Left ventricle myocardium inferior (tissue), 1 donor: Measurements from ENCODE around the gene RCSD1. TPM values are rescaled to one million over a fixed set of nuclear protein-coding genes. Genes with fewer than 3 reads are reported as not detected.
A peak's percentile ranks its signal among the peaks of the same experiment; 100 is the strongest.

Experiments used
- DNase-seq: peaks from one replicate; pipeline ENCODE4 v3.0.0-alpha.2; 2020
- H3K27ac ChIP-seq: fragments of 200-600 bp; replicated peaks from 2 replicates; pipeline ENCODE4 v1.8.0; 2021
- H3K27me3 ChIP-seq: fragments of 200-600 bp; 2 replicates; pipeline ENCODE4 v1.8.0; 2021; ENCODE audit warnings: low read depth
- H3K36me3 ChIP-seq: fragments of 200-600 bp; 2 replicates; pipeline ENCODE4 v1.8.0; 2021
- H3K4me1 ChIP-seq: fragments of 200-600 bp; 2 replicates; pipeline ENCODE4 v1.8.0; 2021
- H3K4me3 ChIP-seq: fragments of 200-600 bp; 2 replicates; pipeline ENCODE4 v1.8.0; 2021; ENCODE audit warnings: mild to moderate bottlenecking, moderate library complexity
- H3K9me3 ChIP-seq: fragments of 200-600 bp; replicated peaks from 2 replicates; pipeline ENCODE4 v1.8.0; 2021
- CTCF ChIP-seq: fragments of 200-600 bp; IDR thresholded peaks from 2 replicates; pipeline ENCODE4 v1.8.0; 2021; ENCODE audit warnings: antibody characterized with exemption, mild to moderate bottlenecking, borderline replicate concordance
- intact Hi-C: fragments of 100-400 bp; cut with micrococcal nuclease; formaldehyde crosslinking; loops from one replicate; pipeline ENCODE4 v1.11.0; 2022
- total RNA-seq: library from RNA; stranded (reverse); fragmentation: NEBNext Ultra II Directional; extraction: Animal tissue kit (Norgen Biotek cat#: 25700); gene quantifications from one replicate; pipeline ENCODE4 v1.2.1, GENCODE V29; 2021
- donor health status: DM: no; HTN: yes; CAD: no; lungs with severe emphysema.

Gene RCSD1
- total RNA-seq, 1 donor from 2014 or later, result 42.7 TPM

- DNase-seq, result no peak
- Histone ChIP-seq H3K4me1 (peaks cover 75% of the 10 kb centered on the region), H3K27ac (peak overlapping the region; percentile 96), H3K9me3 (no peaks in the 10 kb centered on the region), H3K36me3 (peaks cover 33% of the 10 kb centered on the region), H3K4me3 (no peak overlapping the region), H3K27me3 (no peaks in the 10 kb centered on the region)
- no peak for TF ChIP-seq CTCF
- intact Hi-C loops, result no loop called here
Measured at GRCh38 chr1:167638064-167638463, 8.0 kb downstream of the RCSD1 start.

- no peak overlapping the region for H3K27ac ChIP-seq
- peaks cover 29% of the 10 kb centered on the region for H3K36me3 ChIP-seq
- intact Hi-C loops, result no loop called here
- no peak overlapping the region for H3K4me3 ChIP-seq
- TF ChIP-seq CTCF, result no peak
- no peaks in the 10 kb centered on the region for H3K27me3 ChIP-seq
- H3K4me1 ChIP-seq, result peaks cover 75% of the 10 kb centered on the region
- H3K9me3 ChIP-seq, result no peaks in the 10 kb centered on the region
- no peak for DNase-seq
Measured at GRCh38 chr1:167640051-167640450, 10.0 kb downstream of the RCSD1 start.

GRCh38 chr1:167641786-167642500 is 11.9 kb downstream of the RCSD1 start:
- H3K27ac ChIP-seq, result no peak overlapping the region
- no peaks in the 10 kb centered on the region for H3K27me3 ChIP-seq
- H3K4me3 ChIP-seq, result no peak overlapping the region
- peaks cover 74% of the 10 kb centered on the region for H3K4me1 ChIP-seq
- H3K36me3 ChIP-seq, result peaks cover 29% of the 10 kb centered on the region
- no peaks in the 10 kb centered on the region for H3K9me3 ChIP-seq
- intact Hi-C loops, result no loop called here
- TF ChIP-seq CTCF, result no peak
- DNase-seq, result no peak

- Histone ChIP-seq H3K4me3 (no peak overlapping the region), H3K4me1 (peaks cover 74% of the 10 kb centered on the region), H3K27me3 (no peaks in the 10 kb centered on the region), H3K9me3 (no peaks in the 10 kb centered on the region), H3K36me3 (peaks cover 29% of the 10 kb centered on the region), H3K27ac (no peak overlapping the region)
- DNase-seq, result no peak
- TF ChIP-seq CTCF, result no peak
- intact Hi-C loops, result no loop called here
Measured at GRCh38 chr1:167642501-167642826, 12.4 kb downstream of the RCSD1 start.

GRCh38 chr1:167643441-167643840 is 13.4 kb downstream of the RCSD1 start:
- H3K27me3 ChIP-seq, result no peaks in the 10 kb centered on the region
- no peak overlapping the region for H3K27ac ChIP-seq
- no peak for TF ChIP-seq CTCF
- H3K4me1 ChIP-seq, result peaks cover 74% of the 10 kb centered on the region
- H3K4me3 ChIP-seq, result no peak overlapping the region
- intact Hi-C loops, result no loop called here
- peaks cover 29% of the 10 kb centered on the region for H3K36me3 ChIP-seq
- DNase-seq, result no peak
- no peaks in the 10 kb centered on the region for H3K9me3 ChIP-seq
